Hematopoietic multipotent progenitor cell treated with erythropoietin and hydrocortisone succinate and interleukin-3 and kit ligand, for 8 days (in vitro differentiated cells): ENCODE data around the gene ACSM5.
"Not testable (repeated sequence)": the region's sequence is repeated elsewhere in the genome, so short reads cannot be mapped to it uniquely, and the experiment has no call there.

Experiments used
- DNase-seq: peaks from one replicate; pipeline ENCODE4 v3.0.0-alpha.2; 2015

The ACSM5 gene

GRCh38 chr16:20401066-20401465 lies 8.3 kb upstream of the ACSM5 start:
- DNase-seq = no peak

GRCh38 chr16:20401475-20402016 lies 7.8 kb upstream of the ACSM5 start:
- DNase-seq = no peak

DNA sequence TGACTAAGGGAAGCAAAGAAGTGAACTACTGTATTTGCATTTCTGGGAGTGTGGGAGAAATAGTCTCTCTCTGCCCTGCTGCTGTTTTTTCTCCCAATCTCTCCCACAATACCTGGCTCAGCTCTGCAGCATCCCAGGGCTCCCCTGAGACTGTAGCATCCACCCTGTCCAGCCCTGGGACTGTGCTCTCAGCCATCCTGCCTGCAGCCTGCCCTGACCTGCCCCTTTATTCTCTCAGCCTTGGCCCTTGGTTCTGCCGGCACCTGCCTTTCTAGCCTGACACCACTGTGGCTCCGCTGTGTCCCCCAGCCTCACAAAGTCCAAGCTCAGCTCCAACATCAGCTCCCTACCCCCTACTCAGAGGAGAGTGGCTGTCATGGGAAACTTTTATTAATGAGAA lies 6.7 kb upstream of the ACSM5 start:
- DNase-seq = no peak

GRCh38 chr16:20404637-20405036 lies 4.7 kb upstream of the ACSM5 start, which contains the start of gene PDILT:
TSS of gene PDILT (minus strand) at chr16:20404737. CDS start at chr16:20399300, 5,437 bp downstream.
- DNase-seq = no peak

GRCh38 chr16:20410121-20410723 lies 888 bp downstream of the ACSM5 start:
- DNase-seq = no peak

DNA sequence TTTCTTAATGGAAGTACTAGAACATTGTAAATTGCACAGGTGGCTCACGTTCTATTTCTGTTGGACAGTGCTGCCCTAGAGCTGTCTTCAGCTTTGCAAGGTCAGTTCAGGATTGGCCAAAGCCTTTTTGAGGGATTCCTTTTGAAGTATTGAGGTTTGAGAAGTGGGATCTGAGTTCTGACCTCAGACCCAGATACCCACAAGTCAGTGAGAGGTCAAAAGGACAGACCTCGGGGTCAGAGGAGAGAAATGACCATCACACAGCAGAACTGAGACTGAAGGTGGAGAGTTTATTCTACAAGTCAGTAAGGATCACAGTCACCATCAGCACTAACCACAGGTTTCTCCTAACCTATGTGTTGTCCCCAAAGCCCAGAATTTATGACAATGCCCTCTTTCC lies 1.7 kb downstream of the ACSM5 start:
- DNase-seq = no peak

DNA sequence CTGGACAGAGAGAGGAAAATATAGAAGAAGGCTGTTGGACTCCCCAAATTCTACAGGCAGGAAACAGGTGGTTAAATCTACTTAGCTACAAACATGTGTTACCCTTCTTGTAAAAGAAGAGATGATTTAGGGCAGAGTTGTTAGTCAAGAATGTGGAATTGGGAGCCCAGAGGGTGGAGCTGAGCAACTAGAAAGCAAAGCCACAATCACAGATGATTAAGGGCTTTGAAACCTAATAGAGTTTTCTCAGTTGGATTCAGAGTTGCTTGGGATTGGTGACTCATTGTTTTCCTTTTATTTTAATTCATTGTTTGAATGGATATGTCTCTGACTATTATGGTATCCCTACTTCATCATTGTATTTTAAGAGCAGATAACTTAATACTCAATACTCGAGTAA lies 6.2 kb downstream of the ACSM5 start:
- no peak for DNase-seq

- not testable (repeated sequence) for DNase-seq
Measured at GRCh38 chr16:20419093-20419492, 9.8 kb downstream of the ACSM5 start.

GRCh38 chr16:20421748-20422147 lies 12.4 kb downstream of the ACSM5 start:
- DNase-seq = not testable (repeated sequence)

GRCh38 chr16:20423772-20424128 lies 14.4 kb downstream of the ACSM5 start:
- DNase-seq = not testable (repeated sequence)

DNA sequence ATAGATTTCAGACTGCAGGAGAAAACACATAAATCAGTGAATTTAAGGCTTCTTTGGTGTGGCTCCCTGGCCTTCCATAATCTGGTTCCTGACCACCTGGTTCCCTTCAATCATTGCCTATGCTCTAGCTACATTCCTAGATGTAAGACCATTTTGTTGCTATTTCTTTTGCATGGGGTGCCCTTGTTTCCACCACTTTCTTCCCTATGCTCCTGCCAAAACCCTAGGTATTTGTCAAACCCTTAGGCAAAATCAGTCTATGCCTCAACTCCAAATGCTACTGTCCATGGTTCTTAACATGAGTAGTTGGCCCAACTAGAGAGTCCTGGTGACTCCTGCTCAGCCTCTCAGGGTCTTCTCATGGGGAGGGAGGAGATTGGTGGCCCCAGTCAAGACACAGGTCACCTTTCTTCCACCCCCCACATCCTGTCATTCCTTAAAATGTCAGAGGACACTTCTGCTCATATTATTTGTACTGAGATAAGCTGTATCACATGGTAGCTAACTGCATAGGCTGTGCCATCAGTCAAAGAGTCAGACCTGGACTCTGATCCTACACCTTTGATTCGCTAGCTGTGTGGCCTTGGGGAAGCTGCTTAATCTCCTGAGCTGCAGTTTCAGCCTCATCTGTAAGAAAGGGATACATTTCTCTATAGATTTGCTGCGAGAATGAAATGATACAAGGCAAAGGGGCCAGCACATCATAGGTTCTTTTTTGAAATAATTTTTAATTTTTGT lies 15.0 kb downstream of the ACSM5 start:
- DNase-seq = no peak

- DNase-seq = not testable (repeated sequence)
Measured at GRCh38 chr16:20427401-20427797, 18.1 kb downstream of the ACSM5 start.

GRCh38 chr16:20429499-20429898 lies 20.2 kb downstream of the ACSM5 start:
- DNase-seq = not testable (repeated sequence)

- DNase-seq = not testable (repeated sequence)
Measured at GRCh38 chr16:20430480-20430879, 21.1 kb downstream of the ACSM5 start.

- DNase-seq = no peak
Measured at GRCh38 chr16:20430948-20431347, 21.6 kb downstream of the ACSM5 start.

GRCh38 chr16:20438950-20439349 lies 29.6 kb downstream of the ACSM5 start:
- DNase-seq = not testable (repeated sequence)

GRCh38 chr16:20439820-20440231 lies 30.5 kb downstream of the ACSM5 start:
- not testable (repeated sequence) for DNase-seq

- DNase-seq = not testable (repeated sequence)
Measured at GRCh38 chr16:20440731-20441130, 31.4 kb downstream of the ACSM5 start.

DNA sequence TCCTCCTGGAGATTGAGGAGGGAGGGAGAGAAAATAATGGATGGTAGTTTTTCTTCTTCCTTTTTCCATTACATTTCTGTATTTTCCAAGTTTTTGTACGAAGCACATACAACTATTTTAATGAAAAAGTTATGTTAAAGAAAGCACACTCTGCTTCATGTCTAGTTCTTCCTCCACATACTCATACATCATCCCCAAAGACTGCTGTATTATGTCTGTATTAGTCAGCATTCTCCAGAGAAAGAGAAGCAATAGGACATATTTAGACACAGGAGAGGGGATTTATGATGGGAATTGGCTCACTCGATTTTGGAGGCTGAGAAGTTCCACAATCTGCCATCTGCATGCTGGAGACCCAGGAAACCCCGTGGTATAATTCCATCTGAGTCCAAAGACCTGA lies 31.9 kb downstream of the ACSM5 start:
- no peak for DNase-seq

GRCh38 chr16:20441859-20442258 lies 32.5 kb downstream of the ACSM5 start:
- DNase-seq = not testable (repeated sequence)

DNA sequence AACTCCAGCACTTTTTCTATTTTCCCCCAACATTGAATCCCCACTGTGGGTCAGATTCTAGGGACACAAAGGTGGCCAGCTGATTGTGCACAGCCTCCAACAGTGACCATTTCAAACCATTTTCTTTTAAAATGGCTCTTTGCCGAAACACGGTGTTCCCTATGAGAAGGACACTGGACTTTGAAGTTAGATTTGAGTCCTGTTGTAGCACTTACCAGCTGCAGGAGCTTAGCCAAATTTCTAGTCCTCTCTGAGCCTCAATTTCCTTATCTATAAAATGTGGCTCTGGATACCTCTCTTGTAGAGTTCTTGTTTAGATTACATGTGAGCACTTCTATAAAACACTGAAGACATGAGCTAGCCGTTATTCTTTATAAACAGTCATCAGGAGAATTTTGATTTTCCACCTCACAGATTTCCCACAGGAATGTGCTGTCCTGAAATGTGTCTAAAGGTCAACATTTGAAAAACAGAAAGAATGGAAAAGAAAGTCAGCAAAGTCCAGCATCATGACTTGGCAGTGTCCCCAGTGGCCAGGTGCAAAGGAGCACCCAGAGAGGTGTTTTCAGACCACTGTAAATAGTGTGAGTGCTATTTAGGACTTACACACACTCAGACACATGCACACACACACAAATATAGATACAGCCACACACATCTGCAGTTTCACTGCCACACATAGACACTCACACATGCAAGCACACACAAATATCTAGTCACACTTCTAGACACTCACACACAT lies 37.5 kb downstream of the ACSM5 start:
- not testable (repeated sequence) for DNase-seq

DNA sequence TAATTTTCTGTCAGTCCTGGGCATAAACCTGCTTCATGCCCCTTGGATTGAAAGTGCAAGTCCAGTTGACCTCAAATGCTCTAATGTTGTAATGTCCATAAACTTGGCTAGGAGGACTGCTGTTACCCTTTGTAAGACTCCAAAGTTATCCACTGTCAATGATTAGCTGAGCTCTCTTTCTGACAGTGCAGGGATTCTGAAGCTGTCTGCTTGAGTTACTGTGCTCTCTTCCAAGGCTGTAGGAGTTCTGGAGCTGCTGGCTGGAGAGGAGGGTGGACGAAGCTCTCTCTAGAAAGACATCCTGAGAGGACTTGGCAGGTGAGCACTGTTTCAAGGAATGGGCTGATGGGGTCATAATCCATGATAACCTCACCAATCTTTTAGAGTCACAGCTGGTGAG lies 42.0 kb downstream of the ACSM5 start, which contains the start of gene ACSM2A:
Gene ACSM2A (plus strand): TSS at position 158 of the 400 bp plus-strand sequence. CDS start 8,594 bp downstream, outside the sequence.
- DNase-seq = not testable (repeated sequence)

GRCh38 chr16:20453633-20454032 lies 44.3 kb downstream of the ACSM5 start:
- DNase-seq = not testable (repeated sequence)
